Measurements from ENCODE around the gene AHCTF1. TPM values are rescaled to one million over a fixed set of nuclear protein-coding genes. Genes with fewer than 3 reads are reported as not detected.

AHCTF1 gene
- total and polyA plus RNA-seq, 10 of the 15 experiments (the other 5 are each of a cell fraction or from before 2014, with no cell fraction given): 3.4 to 45.5 (median 17.8) TPM

- WGBS (ENCODE audit: insufficient coverage, insufficient replicate concordance, low lambda C conversion rate, missing lambda C conversion rate): 79% methylated on average over 30 of the region's 30 CpGs
- Histone ChIP-seq H3K9ac (ENCODE audit: control insufficient read depth, insufficient read depth, low read length) (no peak overlapping the region), H3K4me3 (no peak overlapping the region), H3K27me3 (replicated peaks in 1 of 2; ENCODE audit: control insufficient read depth in 2 of 2, insufficient read depth in 2 of 2, low read length in 1 of 2) (no peaks in the 10 kb centered on the region), H3K27ac (ENCODE audit: control insufficient read depth, insufficient read depth) (no peak overlapping the region), H3K79me2 (ENCODE audit: control insufficient read depth, insufficient read depth, low read length) (no peaks in the 10 kb centered on the region), H3K4me2 (ENCODE audit: control insufficient read depth, insufficient read depth) (no peak overlapping the region), H3K36me3 (ENCODE audit: control insufficient read depth in 2 of 2, insufficient read depth in 2 of 2, low read length in 1 of 2) (no peaks in the 10 kb centered on the region), H3K9me3 (replicated peaks; ENCODE audit: control insufficient read depth, insufficient read depth, low read length) (no peaks in the 10 kb centered on the region), H3K4me1 (ENCODE audit: control insufficient read depth, insufficient read depth, low read length) (no peaks in the 10 kb centered on the region), H4K20me1 (ENCODE audit: control insufficient read depth, insufficient read depth) (no peaks in the 10 kb centered on the region), H2AFZ (ENCODE audit: control insufficient read depth, low read depth, low read length) (no peak overlapping the region)
- POLR2A ChIA-PET: no interaction called here
- intact Hi-C loops (cut with micrococcal nuclease; ENCODE audit: unreplicated experiment): no loop called here
- in situ Hi-C loops (cut with MboI): no loop called here
- RAD21 ChIA-PET (ENCODE audit: unreplicated experiment): no interaction called here
- TF ChIP-seq YBX1 (IDR thresholded peaks at IDR 0.05): no peak
- TF ChIP-seq ZNF274 (IDR thresholded peaks at IDR 0.05; ENCODE audit: insufficient read depth, insufficient read length): no peak
- no peak for TF ChIP-seq KDM1A (IDR thresholded peaks at IDR 0.05; ENCODE audit: borderline replicate concordance)
- TF ChIP-seq RAD21 (IDR thresholded peaks at IDR 0.05; ENCODE audit: insufficient read depth, low read depth, low read length): no peak
- no peak for TF ChIP-seq MEF2B (IDR thresholded peaks at IDR 0.05; ENCODE audit: partially characterized antibody, poor library complexity, severe bottlenecking)
- TF ChIP-seq, protein P1, sequence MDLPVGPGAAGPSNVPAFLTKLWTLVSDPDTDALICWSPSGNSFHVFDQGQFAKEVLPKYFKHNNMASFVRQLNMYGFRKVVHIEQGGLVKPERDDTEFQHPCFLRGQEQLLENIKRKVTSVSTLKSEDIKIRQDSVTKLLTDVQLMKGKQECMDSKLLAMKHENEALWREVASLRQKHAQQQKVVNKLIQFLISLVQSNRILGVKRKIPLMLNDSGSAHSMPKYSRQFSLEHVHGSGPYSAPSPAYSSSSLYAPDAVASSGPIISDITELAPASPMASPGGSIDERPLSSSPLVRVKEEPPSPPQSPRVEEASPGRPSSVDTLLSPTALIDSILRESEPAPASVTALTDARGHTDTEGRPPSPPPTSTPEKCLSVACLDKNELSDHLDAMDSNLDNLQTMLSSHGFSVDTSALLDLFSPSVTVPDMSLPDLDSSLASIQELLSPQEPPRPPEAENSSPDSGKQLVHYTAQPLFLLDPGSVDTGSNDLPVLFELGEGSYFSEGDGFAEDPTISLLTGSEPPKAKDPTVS (IDR thresholded peaks at IDR 0.05; ENCODE audit: low read depth, low read length): no peak
- TF ChIP-seq BRCA1 (IDR thresholded peaks at IDR 0.05; ENCODE audit: low read depth, low read length): no peak
- TF ChIP-seq ESRRA (IDR thresholded peaks at IDR 0.05; ENCODE audit: low read length): no peak
- no peak for TF ChIP-seq BHLHE40 (IDR thresholded peaks at IDR 0.05; ENCODE audit: borderline replicate concordance in 1 of 2, low read depth in 2 of 2, low read length in 1 of 2)
- TF ChIP-seq SUPT20H (IDR thresholded peaks at IDR 0.05; ENCODE audit: borderline replicate concordance, control insufficient read depth, low read depth, low read length): no peak
- TF ChIP-seq LARP7 (IDR thresholded peaks at IDR 0.05): no peak
- no peak for TF ChIP-seq NFYA (IDR thresholded peaks at IDR 0.05; ENCODE audit: borderline replicate concordance, low read depth, low read length)
- no peak for TF ChIP-seq POLR2AphosphoS2 (IDR thresholded peaks at IDR 0.05; ENCODE audit: low read depth, low read length)
- TF ChIP-seq CREM (IDR thresholded peaks at IDR 0.05; ENCODE audit: low read depth): no peak
- TF ChIP-seq NFIC (IDR thresholded peaks at IDR 0.05; ENCODE audit: low read depth, low read length): no peak
- no TSS peak for BruUV-seq (replicated peaks)
- SMC1A ChIA-PET (ENCODE audit: uncharacterized antibody, unreplicated experiment): no interaction called here
- CTCF ChIA-PET: no interaction called here
- no peak for FAIRE-seq
- ATAC-seq: no peak
- no peak for DNase-seq (ENCODE audit: low read depth, low spot score)
These were observed 135.6 kb downstream of the AHCTF1 start for GRCh38 chr1:246795906-246796694.
